GM12874 (cell line): ENCODE data around the gene SNX15.

Experiments used
- TF ChIP-seq, protein P1 (sequence below): IDR thresholded peaks from 2 replicates; pipeline ENCODE4 v1.5.1; 2011; ENCODE audit warnings: low read depth, mild to moderate bottlenecking, control low read depth, low read length, moderate library complexity; ENCODE audit not compliant: insufficient read depth

Gene SNX15

DNA sequence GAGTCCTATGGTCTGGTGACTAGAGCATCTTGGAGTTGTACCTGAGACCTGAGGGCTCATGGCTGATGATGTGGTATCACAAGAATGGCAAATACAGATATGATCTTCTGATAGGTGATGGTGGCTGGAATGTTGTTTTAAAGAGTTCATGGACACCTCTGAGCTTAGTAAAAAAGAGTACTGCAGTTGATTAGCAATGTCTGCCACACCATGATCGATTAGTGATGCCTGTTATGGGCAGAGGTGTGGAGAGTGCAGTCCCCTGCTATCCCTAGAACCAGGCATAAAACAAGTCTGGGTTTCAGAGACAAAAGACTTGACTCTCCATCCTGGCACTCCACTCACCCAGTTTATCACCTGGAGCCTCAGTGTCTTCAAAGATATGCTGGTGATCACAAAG lies 29.1 kb upstream of the SNX15 start:
- TF ChIP-seq, protein P1, sequence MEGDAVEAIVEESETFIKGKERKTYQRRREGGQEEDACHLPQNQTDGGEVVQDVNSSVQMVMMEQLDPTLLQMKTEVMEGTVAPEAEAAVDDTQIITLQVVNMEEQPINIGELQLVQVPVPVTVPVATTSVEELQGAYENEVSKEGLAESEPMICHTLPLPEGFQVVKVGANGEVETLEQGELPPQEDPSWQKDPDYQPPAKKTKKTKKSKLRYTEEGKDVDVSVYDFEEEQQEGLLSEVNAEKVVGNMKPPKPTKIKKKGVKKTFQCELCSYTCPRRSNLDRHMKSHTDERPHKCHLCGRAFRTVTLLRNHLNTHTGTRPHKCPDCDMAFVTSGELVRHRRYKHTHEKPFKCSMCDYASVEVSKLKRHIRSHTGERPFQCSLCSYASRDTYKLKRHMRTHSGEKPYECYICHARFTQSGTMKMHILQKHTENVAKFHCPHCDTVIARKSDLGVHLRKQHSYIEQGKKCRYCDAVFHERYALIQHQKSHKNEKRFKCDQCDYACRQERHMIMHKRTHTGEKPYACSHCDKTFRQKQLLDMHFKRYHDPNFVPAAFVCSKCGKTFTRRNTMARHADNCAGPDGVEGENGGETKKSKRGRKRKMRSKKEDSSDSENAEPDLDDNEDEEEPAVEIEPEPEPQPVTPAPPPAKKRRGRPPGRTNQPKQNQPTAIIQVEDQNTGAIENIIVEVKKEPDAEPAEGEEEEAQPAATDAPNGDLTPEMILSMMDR = no peak

GRCh38 chr11:64998690-64999431 lies 28.4 kb upstream of the SNX15 start:
- TF ChIP-seq, protein P1 = no peak

DNA sequence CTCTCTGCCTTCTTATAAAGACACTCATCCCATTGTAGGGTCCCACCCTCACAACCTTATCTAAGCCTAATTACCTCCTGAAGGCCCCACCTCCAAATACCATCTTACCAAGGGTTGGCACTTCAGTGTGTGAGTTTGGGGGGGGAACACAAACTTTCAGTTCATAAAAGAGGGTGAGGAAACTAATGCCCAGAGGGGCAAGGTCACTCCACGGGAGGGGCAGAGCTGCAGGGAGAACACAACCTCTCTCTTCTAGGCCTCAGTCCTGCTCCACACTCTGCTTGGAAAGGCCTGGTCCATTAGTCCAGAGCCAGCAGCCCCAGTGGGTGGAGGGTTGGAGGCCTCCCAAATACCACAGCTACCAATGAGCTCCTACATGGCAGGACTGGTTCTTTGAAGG lies 27.8 kb upstream of the SNX15 start:
- TF ChIP-seq, protein P1 = no peak

DNA sequence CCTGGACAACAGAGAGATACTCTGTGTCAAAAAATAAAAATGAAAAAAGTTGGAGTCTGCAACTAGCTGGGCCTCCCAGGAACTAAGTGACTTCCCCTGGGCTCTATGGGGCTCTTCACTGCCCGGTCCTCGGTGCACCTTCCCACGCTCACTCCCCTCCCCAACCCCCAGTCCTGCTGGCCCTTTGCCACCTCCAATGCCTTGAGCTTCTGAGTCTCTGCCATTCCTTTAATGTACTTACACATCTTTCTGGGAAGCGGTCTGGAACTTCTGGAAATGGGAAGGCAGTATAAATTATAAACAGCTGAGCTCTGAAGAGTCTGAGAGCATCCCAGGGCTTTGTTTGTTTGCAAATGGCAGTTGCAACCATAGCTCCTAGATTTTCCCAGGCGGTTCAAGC lies 24.5 kb upstream of the SNX15 start:
- TF ChIP-seq, protein P1 = no peak

DNA sequence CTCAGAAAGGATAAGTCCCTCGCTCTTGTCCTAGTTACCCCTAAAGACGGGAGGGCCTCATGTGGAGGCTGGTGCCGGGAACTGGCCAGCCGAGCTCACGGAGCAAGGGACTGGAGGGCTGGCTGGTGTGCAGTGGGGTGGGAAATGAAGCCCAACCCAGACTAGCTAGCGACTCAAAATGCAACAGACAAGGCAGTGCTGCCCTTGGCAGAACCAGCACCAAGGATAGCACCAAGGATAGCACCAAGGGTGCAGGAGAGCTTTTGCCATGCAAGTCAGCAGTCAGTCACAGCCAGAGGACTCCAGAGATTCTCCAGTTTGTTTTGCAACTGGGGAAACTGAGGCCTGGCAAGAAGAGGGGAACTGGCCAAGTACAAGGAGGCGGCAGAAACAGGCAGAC lies 24.0 kb upstream of the SNX15 start:
- TF ChIP-seq, protein P1 = no peak

- TF ChIP-seq, protein P1 = no peak
Measured at GRCh38 chr11:65008016-65008415, 19.2 kb upstream of the SNX15 start.

GRCh38 chr11:65008873-65009272 lies 18.4 kb upstream of the SNX15 start:
- TF ChIP-seq, protein P1 = no peak
